Stimulated activated CD4-positive, alpha-beta T cell treated with anti-CD3 and anti-CD28 coated beads, Interleukin-12 subunit alpha, Interleukin-12 subunit beta, amount 100 ng/mL, for 4 hours (primary cell): ENCODE results near the gene WAC.
"Not testable (repeated sequence)": the region's sequence is repeated elsewhere in the genome, so short reads cannot be mapped to it uniquely, and the experiment has no call there.

ENCODE experiments used
- DNase-seq: peaks from one replicate; pipeline ENCODE4 v3.0.0-alpha.2; 2020

WAC gene

GRCh38 chr10:28532337-28533185, at the start of gene WAC:
Gene WAC (plus strand): TSS chr10:28533118. CDS start chr10:28533580, 462 bp downstream.
- peak; percentile 98 for DNase-seq

GRCh38 chr10:28489206-28489605, 43.7 kb upstream of the WAC start:
- no peak for DNase-seq

- DNase-seq, result not testable (repeated sequence)
Observed at GRCh38 chr10:28490256-28490865, 42.6 kb upstream of the WAC start.

- no peak for DNase-seq
Observed at GRCh38 chr10:28492116-28492920, 40.6 kb upstream of the WAC start.

GRCh38 chr10:28494420-28494819, 38.5 kb upstream of the WAC start:
- DNase-seq, result no peak

- DNase-seq, result no peak
Observed at GRCh38 chr10:28495084-28495483, 37.8 kb upstream of the WAC start.

- no peak for DNase-seq
Observed at GRCh38 chr10:28496017-28496416, 36.9 kb upstream of the WAC start.

- no peak for DNase-seq
Observed at GRCh38 chr10:28496481-28496961, 36.4 kb upstream of the WAC start.

- no peak for DNase-seq
Observed at GRCh38 chr10:28497313-28498126, 35.4 kb upstream of the WAC start.

GRCh38 chr10:28500203-28500602, 32.7 kb upstream of the WAC start:
- DNase-seq, result not testable (repeated sequence)

GRCh38 chr10:28503114-28503513, 29.8 kb upstream of the WAC start:
- no peak for DNase-seq

- no peak for DNase-seq
Observed at GRCh38 chr10:28505359-28505959, 27.5 kb upstream of the WAC start.

- no peak for DNase-seq
Observed at GRCh38 chr10:28508304-28508925, 24.5 kb upstream of the WAC start.

GRCh38 chr10:28509286-28509685, 23.6 kb upstream of the WAC start:
- DNase-seq, result no peak

- no peak for DNase-seq
Observed at GRCh38 chr10:28514648-28515047, 18.3 kb upstream of the WAC start.

GRCh38 chr10:28520346-28520745, 12.6 kb upstream of the WAC start:
- DNase-seq, result no peak

GRCh38 chr10:28520828-28521227, 12.1 kb upstream of the WAC start:
- not testable (repeated sequence) for DNase-seq

- not testable (repeated sequence) for DNase-seq
Observed at GRCh38 chr10:28521961-28522360, 11.0 kb upstream of the WAC start.

GRCh38 chr10:28523725-28524252, 9.1 kb upstream of the WAC start:
- no peak for DNase-seq

- no peak for DNase-seq
Observed at GRCh38 chr10:28530751-28531150, 2.2 kb upstream of the WAC start.

GRCh38 chr10:28533186-28533564, 257 bp downstream of the WAC start:
- no peak for DNase-seq
